HCT116 (cell line): ENCODE data around the gene MTM1. TPM values are rescaled to one million over a fixed set of nuclear protein-coding genes. Genes with fewer than 3 reads are reported as not detected.

Experiments used
- ATAC-seq: fragments of 200-7000 bp; cut with Tn5 transposase; 2 replicates; pipeline ENCODE4 v1.9.1; 2020; ENCODE audit warnings: mild to moderate bottlenecking, moderate library complexity
- BruUV-seq: library from RNA; stranded (reverse); fragments of 400-500 nt; replicated peaks from 2 replicates; lab custom pipeline; 2021; lab: Mats Ljungman, UMichigan
- CTCF ChIA-PET: fragments of 300-600 bp; sonication (Branson Sonifier 250); formaldehyde crosslinking; loops from one replicate; lab custom pipeline; 2021; ENCODE audit warnings: antibody characterized with exemption; lab: Charles Lee
- POLR2A ChIA-PET: fragments of 300-600, 350-600 bp; sonication (Branson Sonifier 250); formaldehyde crosslinking; loops from one replicate; lab custom pipeline; 2021; ENCODE audit warnings: antibody characterized with exemption; lab: Charles Lee
- RAD21 ChIA-PET, 2 experiments: fragments of 300-600 bp; sonication (Branson Sonifier 250); formaldehyde crosslinking; loops; one replicate each; lab custom pipeline; 2023; ENCODE audit warnings: low total read pairs in 2 of 2; ENCODE audit not compliant: uncharacterized antibody in 2 of 2, unreplicated experiment in 2 of 2, low non-redundant PET in 1 of 2; lab: Charles Lee
- DNase-seq: peaks from one replicate; pipeline ENCODE4 v3.0.0-alpha.2; 2010; ENCODE audit warnings: low read depth, low spot score
- H2AFZ ChIP-seq: fragments of 200-600 bp; shearing (Covaris generic), sonication (generic); 2 replicates; pipeline ENCODE4 v1.6.1; 2017; ENCODE audit warnings: low read depth, mixed run types, mixed read lengths, antibody characterized with exemption, low read length; ENCODE audit not compliant: poor library complexity, severe bottlenecking
- H3K27ac ChIP-seq: 2 replicates; pipeline ENCODE4 v1.5.1; 2012; ENCODE audit warnings: low read depth, low read length
- H3K27me3 ChIP-seq: fragments of 200-600 bp; sonication (generic); 2 replicates; pipeline ENCODE4 v1.6.1; 2016; ENCODE audit warnings: mixed run types, low read length, mixed read lengths; ENCODE audit not compliant: insufficient read depth
- H3K36me3 ChIP-seq, 2 experiments: fragments of 200-500 bp in 1 of 2; fragments of 200-600 bp in 1 of 2; sonication (Bioruptor generic) in 1 of 2; sonication (generic) in 1 of 2; 2 replicates each; pipeline versions ENCODE4 v1.5.1 to v1.6.1; 2014 to 2016; ENCODE audit warnings: low read length in 2 of 2, inconsistent platforms in 1 of 2, mixed read lengths in 1 of 2, mixed run types in 1 of 2; ENCODE audit not compliant: insufficient read depth in 2 of 2, control insufficient read depth in 1 of 2
- H3K4me1 ChIP-seq, 2 experiments: fragments of 200-600 bp in 1 of 2; sonication (generic) in 1 of 2; 2 replicates each; pipeline versions ENCODE4 v1.5.1 to v1.6.1; 2012 to 2017; ENCODE audit warnings: low read length in 2 of 2, inconsistent platforms in 1 of 2, mild to moderate bottlenecking in 1 of 2, mixed read lengths in 1 of 2, mixed run types in 1 of 2, moderate library complexity in 1 of 2; ENCODE audit not compliant: insufficient read depth in 2 of 2, control insufficient read depth in 1 of 2
- H3K4me2 ChIP-seq: fragments of 200-600 bp; sonication (generic); 2 replicates; pipeline ENCODE4 v1.6.1; 2017; ENCODE audit warnings: mixed run types, low read length, mixed read lengths
- H3K4me3 ChIP-seq, 2 experiments: fragments of 200-600 bp in 1 of 2; sonication (generic) in 1 of 2; replicated peaks in 1 of 2; 2 replicates each; pipeline ENCODE4 v1.5.1; 2011 to 2016; ENCODE audit warnings: low read length in 2 of 2, control low read depth in 1 of 2, low read depth in 1 of 2, mild to moderate bottlenecking in 1 of 2, mixed read lengths in 1 of 2, mixed run types in 1 of 2
- H3K79me2 ChIP-seq: fragments of 200-600 bp; sonication (generic); 2 replicates; pipeline ENCODE4 v1.6.1; 2017; ENCODE audit warnings: mild to moderate bottlenecking, mixed run types, low read length, moderate library complexity, mixed read lengths; ENCODE audit not compliant: insufficient read depth
- H3K9ac ChIP-seq: fragments of 200-600 bp; sonication (generic); 2 replicates; pipeline ENCODE4 v1.6.1; 2016; ENCODE audit warnings: low read length, mixed read lengths
- H3K9me2 ChIP-seq: fragments of 200-600 bp; sonication (generic), shearing (Covaris generic); 2 replicates; pipeline ENCODE4 v1.6.1; 2017; ENCODE audit warnings: mixed run types, mild to moderate bottlenecking, moderate library complexity; ENCODE audit not compliant: insufficient read depth
- H3K9me3 ChIP-seq, 2 experiments: fragments of 200-500 bp in 1 of 2; fragments of 200-600 bp in 1 of 2; sonication (Bioruptor generic) in 1 of 2; sonication (generic) in 1 of 2; 2 replicates each; pipeline ENCODE4 v1.6.1; 2014 to 2017; ENCODE audit warnings: low read length in 2 of 2, mixed read lengths in 2 of 2, inconsistent platforms in 1 of 2, low read depth in 1 of 2, mild to moderate bottlenecking in 1 of 2, mixed run types in 1 of 2, moderate library complexity in 1 of 2; ENCODE audit not compliant: control insufficient read depth in 1 of 2, insufficient read depth in 1 of 2
- H4K20me1 ChIP-seq: fragments of 200-600 bp; sonication (generic), shearing (Covaris generic); 2 replicates; pipeline ENCODE4 v1.6.1; 2017; ENCODE audit warnings: mixed run types, mild to moderate bottlenecking, moderate library complexity; ENCODE audit not compliant: insufficient read depth
- CTCF ChIP-seq, 3 experiments: fragments of 200-600 bp in 1 of 3; sonication (generic) in 1 of 3; IDR thresholded peaks in 2 of 3; conservative IDR thresholded peaks in 1 of 3; 2 replicates each; pipeline ENCODE4 v1.5.1; 2012 to 2017; ENCODE audit warnings: low read depth in 2 of 3, low read length in 2 of 3, antibody characterized with exemption in 1 of 3, borderline replicate concordance in 1 of 3, control low read depth in 1 of 3, mild to moderate bottlenecking in 1 of 3, mixed read lengths in 1 of 3, mixed run types in 1 of 3, moderate library complexity in 1 of 3; ENCODE audit not compliant: insufficient read depth in 1 of 3
- EZH2phosphoT487 ChIP-seq: fragments of 200-600 bp; IDR thresholded peaks from 2 replicates; pipeline ENCODE4 v1.6.1; 2018; ENCODE audit warnings: antibody characterized with exemption, borderline replicate concordance
- POLR2A ChIP-seq: IDR thresholded peaks from 2 replicates; pipeline ENCODE4 v1.7.0; 2011; ENCODE audit warnings: borderline replicate concordance; ENCODE audit not compliant: insufficient read depth, insufficient read length; ENCODE audit errors: extremely low read depth
- POLR2AphosphoS5 ChIP-seq: IDR thresholded peaks from 2 replicates; pipeline ENCODE4 v1.6.1; 2011; ENCODE audit warnings: mild to moderate bottlenecking, low read depth, low read length, moderate library complexity
- SRF ChIP-seq: IDR thresholded peaks from 2 replicates; pipeline ENCODE4 v1.6.1; 2012; ENCODE audit warnings: low read depth
- ZNF274 ChIP-seq: fragments of 200-500 bp; sonication (Bioruptor generic); IDR thresholded peaks from 2 replicates; pipeline ENCODE4 v1.6.1; 2014; ENCODE audit warnings: mild to moderate bottlenecking, low read depth, low read length, inconsistent platforms
- intact Hi-C: fragments of 100-400 bp; cut with micrococcal nuclease; formaldehyde crosslinking; loops from 2 replicates; pipeline ENCODE4 v1.10.0; 2022
- total RNA-seq: library from RNA; stranded (reverse); gene quantifications from one replicate; pipeline ENCODE4 v1.2.1, GENCODE V29; 2021; ENCODE audit not compliant: unreplicated experiment

The MTM1 gene
- total RNA-seq, 1 experiment from 2014 or later: 6.5 TPM

- no peak for ATAC-seq
- TF ChIP-seq POLR2AphosphoS5: no peak
- no peak for TF ChIP-seq SRF
- no peak for TF ChIP-seq POLR2A
- TF ChIP-seq CTCF (IDR thresholded peaks at IDR 0.05 in 2 of 3, conservative IDR thresholded peaks at IDR 0.05 in 1 of 3; ENCODE audit: borderline replicate concordance in 1 of 3, insufficient read depth in 1 of 3, low read depth in 2 of 3, low read length in 2 of 3): no peak
- no peak for TF ChIP-seq EZH2phosphoT487
- no peak for TF ChIP-seq ZNF274
- TF ChIP-seq, all 23 proteins: peak for 0
- Histone ChIP-seq H3K9me2 (no peaks in the 10 kb centered on the region), H4K20me1 (no peaks in the 10 kb centered on the region), H3K4me1 (peaks cover 0 to 7% of the 10 kb centered on the region in 2 experiments; a peak in 1 of 4 replicates), H3K9ac (no peak overlapping the region), H3K4me2 (no peak overlapping the region), H3K36me3 (no peaks in the 10 kb centered on the region), H3K9me3 (no peaks in the 10 kb centered on the region), H3K27me3 (no peaks in the 10 kb centered on the region), H3K79me2 (no peaks in the 10 kb centered on the region), H3K4me3 (no peak overlapping the region), H3K27ac (no peak overlapping the region), H2AFZ (no peak overlapping the region)
- intact Hi-C loops: loop anchor here (10.0 kb wide), 1 partner anchor 138 kb away; no protein-coding TSS in a partner anchor
- POLR2A ChIA-PET: no interaction called here
- BruUV-seq: no TSS peak
- CTCF ChIA-PET: no interaction called here
- RAD21 ChIA-PET: no interaction called here
- DNase-seq: no peak
These were observed 21.7 kb upstream of the MTM1 start for GRCh38 chrX:150546711-150547153.
